DOHH2 (cell line): ENCODE measurements around the gene OTC.

Experiments
- CTCF ChIP-seq: fragments of 200-600 bp; sonication (generic); IDR thresholded peaks from one replicate; pipeline ENCODE4 v1.5.1; 2014; ENCODE audit warnings: antibody characterized with exemption, mild to moderate bottlenecking, low read depth, low read length; ENCODE audit not compliant: poor library complexity, severe bottlenecking
- EZH2phosphoT487 ChIP-seq: fragments of 200-600 bp; sonication (generic); IDR thresholded peaks from 2 replicates; pipeline ENCODE4 v1.6.1; 2017; ENCODE audit warnings: borderline replicate concordance, mild to moderate bottlenecking, antibody characterized with exemption, low read length, moderate library complexity, mixed read lengths

DNA sequence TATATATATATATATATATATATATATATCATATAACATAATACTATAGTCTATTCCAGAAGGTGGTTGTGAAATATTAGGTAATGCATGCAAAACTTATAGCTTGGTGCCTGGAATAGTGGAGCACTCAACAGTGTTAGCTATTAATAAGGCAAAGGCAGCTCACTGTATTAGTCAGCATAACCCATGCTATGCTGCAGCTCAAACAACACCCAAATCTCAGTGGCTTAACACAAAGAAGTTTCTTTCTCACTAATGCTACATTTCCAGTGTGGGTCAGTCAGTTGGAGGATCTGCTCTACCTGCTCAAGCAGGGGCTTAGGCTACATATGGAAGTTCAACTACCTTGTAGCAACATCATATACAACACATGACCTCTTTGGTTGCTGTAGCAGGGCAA lies 19.9 kb upstream of the OTC start:
- TF ChIP-seq EZH2phosphoT487 (no peak), CTCF (no peak)
